Transverse colon (tissue), 4 donors: ENCODE data around the gene BRI3. TPM values are rescaled to one million over a fixed set of nuclear protein-coding genes. Genes with fewer than 3 reads are reported as not detected.

ENCODE experiments used
- DNase-seq: peaks from one replicate; pipeline ENCODE4 v3.0.0-alpha.2; 2019
- H3K27ac ChIP-seq, 4 donors: fragments of 200-600 bp; sonication (generic); 2 replicates each; pipeline ENCODE4 v1.5.1; 2016 to 2018; ENCODE audit warnings: inconsistent platforms in 4 of 4
- H3K27me3 ChIP-seq: fragments of 200-600 bp; sonication (generic); 2 replicates; pipeline ENCODE4 v1.5.1; 2017; ENCODE audit warnings: inconsistent platforms
- H3K36me3 ChIP-seq, 4 donors: fragments of 200-600 bp; sonication (generic); 2 replicates each; pipeline ENCODE4 v1.5.1; 2017 to 2019; ENCODE audit warnings: inconsistent platforms in 4 of 4
- H3K4me1 ChIP-seq, 4 donors: fragments of 200-600 bp; sonication (generic); 2 replicates each; pipeline ENCODE4 v1.5.1; 2017 to 2020; ENCODE audit warnings: inconsistent platforms in 4 of 4
- H3K4me3 ChIP-seq, 4 donors: fragments of 200-600 bp; sonication (generic); 1 replicate in 1 of 4; 2 replicates in 3 of 4; pipeline versions ENCODE4 v1.5.1 to v1.6.1; 2017 to 2019; ENCODE audit warnings: inconsistent platforms in 4 of 4
- H3K9me3 ChIP-seq, 2 donors: fragments of 200-600 bp; sonication (generic); 2 replicates each; pipeline ENCODE4 v1.5.1; 2017 to 2019; ENCODE audit warnings: inconsistent platforms in 2 of 2
- EP300 ChIP-seq: sonication (generic); formaldehyde crosslinking; IDR thresholded peaks from one replicate; pipeline ENCODE4 v1.6.1; 2017; ENCODE audit warnings: antibody characterized with exemption, low read depth
- POLR2A ChIP-seq: fragments of 450-650 bp; IDR thresholded peaks from one replicate; pipeline ENCODE4 v1.6.1; 2016; ENCODE audit warnings: antibody characterized with exemption, mild to moderate bottlenecking, moderate library complexity
- POLR2AphosphoS5 ChIP-seq, 3 donors: sonication (generic); formaldehyde crosslinking; IDR thresholded peaks; one replicate each; pipeline ENCODE4 v1.6.1; 2016; ENCODE audit warnings: antibody characterized with exemption in 3 of 3
- WGBS, 2 donors: methylation state at CpG; one replicate each; pipeline ENCODE4 v1.1.5; 2018; ENCODE audit warnings: low coverage in 1 of 2; 5-methylcytosine and 5-hydroxymethylcytosine counted together
- in situ Hi-C, 4 donors: fragments of 200-750 bp; cut with MboI; loops; one replicate each; pipeline versions ENCODE4 v1.15.0 to v1.15.1; 2017; ENCODE audit warnings: low sequenced_read_pairs in 3 of 4, low pct_ligation_motif_present in 1 of 4, low pct_unique_long_range_greater_than_20kb in 1 of 4
- intact Hi-C: fragments of 100-400 bp; cut with DNase I; formaldehyde crosslinking; loops from one replicate; pipeline ENCODE4 v1.15.1; 2023; ENCODE audit warnings: low total_unique reads
- total RNA-seq, 4 donors: library from RNA; depleted of rRNA; stranded (reverse); fragments of >200 nt; gene quantifications; one replicate each; pipeline ENCODE4 v1.1.0, GENCODE V29; 2016
- TF ChIP-seq, protein P1 (sequence below), 5 experiments: fragments of 200-600 bp in 3 of 5; fragments of 450-650 bp in 2 of 5; sonication (generic) in 3 of 5; IDR thresholded peaks; 1 replicate in 2 of 5; 2 replicates in 3 of 5; pipeline ENCODE4 v1.5.1; 2016 to 2017; ENCODE audit warnings: antibody characterized with exemption in 5 of 5, inconsistent platforms in 3 of 5, mild to moderate bottlenecking in 2 of 5, moderate library complexity in 1 of 5

Gene BRI3
- total RNA-seq, 4 donors from 2014 or later: 9.8 to 87.5 (median 51.5) TPM

DNA sequence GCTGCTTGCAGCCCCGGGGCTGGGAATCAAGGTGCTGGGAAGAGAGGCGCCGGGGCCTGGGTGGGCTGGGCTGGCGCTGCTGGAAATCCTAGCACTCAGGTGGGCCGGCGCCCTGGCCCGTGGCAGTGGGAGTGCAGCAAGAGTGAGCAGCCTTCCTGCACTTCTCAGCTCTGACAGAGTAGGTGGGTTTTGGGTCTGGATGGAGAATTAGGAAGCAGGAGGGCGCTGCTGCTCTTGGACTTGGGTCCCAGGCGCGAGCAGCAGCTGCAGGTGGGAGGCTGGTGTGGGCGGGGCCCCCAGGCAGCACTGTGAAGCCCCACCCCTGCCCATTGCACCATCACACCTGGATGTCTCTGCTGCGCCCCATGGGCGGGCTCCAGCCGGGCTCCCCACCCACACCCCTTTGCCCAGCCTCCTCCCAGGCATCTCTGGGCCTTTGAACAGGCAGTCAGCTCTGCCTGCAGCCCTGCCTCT, 6.0 kb downstream of the BRI3 start:
- Histone ChIP-seq H3K9me3 (no peaks in the 10 kb centered on the region), H3K4me3 (no peak overlapping the region), H3K27ac (peak overlapping the region; percentile 23 to 97 (median 62)), H3K4me1 (peaks cover 48 to 70% (median 58%) of the 10 kb centered on the region in 4 donors), H3K36me3 (peaks cover 0 to 11% (median 4%) of the 10 kb centered on the region in 4 donors), H3K27me3 (no peaks in the 10 kb centered on the region)
- in situ Hi-C loops: loop anchor here in 2 of 4 donors (25.0 kb wide), 1 partner anchor 125 kb away; the partner anchor contains the start of gene BAIAP2L1 (in 2 of the 2)
- intact Hi-C loops: no loop called here
- peak; percentile 82 for DNase-seq
- 47% methylated on average over 9 of the region's 14 CpGs; no CpG with 5 or more reads in 1 of the 2 donors for WGBS, 2 donors
- no peak for TF ChIP-seq POLR2AphosphoS5 (IDR thresholded peaks at IDR 0.05)
- TF ChIP-seq, protein P1, sequence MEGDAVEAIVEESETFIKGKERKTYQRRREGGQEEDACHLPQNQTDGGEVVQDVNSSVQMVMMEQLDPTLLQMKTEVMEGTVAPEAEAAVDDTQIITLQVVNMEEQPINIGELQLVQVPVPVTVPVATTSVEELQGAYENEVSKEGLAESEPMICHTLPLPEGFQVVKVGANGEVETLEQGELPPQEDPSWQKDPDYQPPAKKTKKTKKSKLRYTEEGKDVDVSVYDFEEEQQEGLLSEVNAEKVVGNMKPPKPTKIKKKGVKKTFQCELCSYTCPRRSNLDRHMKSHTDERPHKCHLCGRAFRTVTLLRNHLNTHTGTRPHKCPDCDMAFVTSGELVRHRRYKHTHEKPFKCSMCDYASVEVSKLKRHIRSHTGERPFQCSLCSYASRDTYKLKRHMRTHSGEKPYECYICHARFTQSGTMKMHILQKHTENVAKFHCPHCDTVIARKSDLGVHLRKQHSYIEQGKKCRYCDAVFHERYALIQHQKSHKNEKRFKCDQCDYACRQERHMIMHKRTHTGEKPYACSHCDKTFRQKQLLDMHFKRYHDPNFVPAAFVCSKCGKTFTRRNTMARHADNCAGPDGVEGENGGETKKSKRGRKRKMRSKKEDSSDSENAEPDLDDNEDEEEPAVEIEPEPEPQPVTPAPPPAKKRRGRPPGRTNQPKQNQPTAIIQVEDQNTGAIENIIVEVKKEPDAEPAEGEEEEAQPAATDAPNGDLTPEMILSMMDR (IDR thresholded peaks at IDR 0.05): no peak
- TF ChIP-seq EP300: no peak
- TF ChIP-seq POLR2A: no peak

DNA sequence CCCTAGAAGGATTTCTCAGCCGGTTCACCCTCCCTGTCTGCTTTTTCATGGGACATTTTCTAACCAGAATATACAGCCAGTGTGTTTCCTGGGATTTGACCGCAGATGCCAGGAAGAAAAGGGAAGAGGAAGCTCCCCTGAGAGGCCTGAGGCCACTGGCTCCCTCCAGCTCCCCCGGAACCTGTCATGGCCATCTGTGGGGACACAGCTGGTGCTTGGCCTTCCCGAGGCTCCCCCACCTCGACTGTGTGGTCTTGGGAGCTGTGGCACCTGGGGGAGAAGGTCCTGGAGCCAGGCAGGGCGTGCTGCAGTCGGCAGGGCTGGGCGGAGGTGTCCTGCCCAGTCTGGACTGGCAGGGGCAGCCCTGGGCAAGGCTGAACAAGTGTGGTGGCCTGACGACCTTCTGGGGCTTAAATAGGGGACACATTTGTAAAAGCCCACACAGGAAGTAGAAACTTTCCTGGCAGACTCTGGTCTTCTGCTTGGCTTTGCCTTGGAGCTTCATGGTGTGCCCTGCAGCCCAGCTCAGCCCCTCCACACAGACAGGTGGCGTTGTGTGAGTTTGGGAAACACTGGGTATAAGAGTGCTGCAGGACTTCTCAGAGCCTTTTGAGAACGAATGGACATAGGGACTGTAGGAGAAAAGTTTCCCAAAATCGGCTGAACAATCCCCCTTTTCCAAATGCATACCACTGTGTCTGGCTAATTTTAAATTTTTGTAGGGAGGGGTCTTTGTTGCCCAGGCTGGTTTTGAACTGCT, 6.8 kb downstream of the BRI3 start:
- peaks cover 0 to 15% (median 7%) of the 10 kb centered on the region in 4 donors for H3K36me3 ChIP-seq
- no peak overlapping the region for H3K4me3 ChIP-seq
- H3K27me3 ChIP-seq: no peaks in the 10 kb centered on the region
- no peak for TF ChIP-seq POLR2A
- TF ChIP-seq, protein P1 (IDR thresholded peaks at IDR 0.05): no peak
- no peak for TF ChIP-seq POLR2AphosphoS5 (IDR thresholded peaks at IDR 0.05)
- no peak for TF ChIP-seq EP300
- 68% methylated on average over 12 of the region's 12 CpGs; no CpG with 5 or more reads in 1 of the 2 donors for WGBS, 2 donors
- in situ Hi-C loops: loop anchor here in 2 of 4 donors (25.0 kb wide), 1 partner anchor 124 kb away; the partner anchor contains the start of gene BAIAP2L1 (in 2 of the 2)
- H3K4me1 ChIP-seq: peaks cover 48 to 63% (median 51%) of the 10 kb centered on the region in 4 donors
- peak overlapping the region; percentile 6 to 96 (median 26) for H3K27ac ChIP-seq
- intact Hi-C loops: no loop called here
- H3K9me3 ChIP-seq: no peaks in the 10 kb centered on the region
- no peak for DNase-seq

DNA sequence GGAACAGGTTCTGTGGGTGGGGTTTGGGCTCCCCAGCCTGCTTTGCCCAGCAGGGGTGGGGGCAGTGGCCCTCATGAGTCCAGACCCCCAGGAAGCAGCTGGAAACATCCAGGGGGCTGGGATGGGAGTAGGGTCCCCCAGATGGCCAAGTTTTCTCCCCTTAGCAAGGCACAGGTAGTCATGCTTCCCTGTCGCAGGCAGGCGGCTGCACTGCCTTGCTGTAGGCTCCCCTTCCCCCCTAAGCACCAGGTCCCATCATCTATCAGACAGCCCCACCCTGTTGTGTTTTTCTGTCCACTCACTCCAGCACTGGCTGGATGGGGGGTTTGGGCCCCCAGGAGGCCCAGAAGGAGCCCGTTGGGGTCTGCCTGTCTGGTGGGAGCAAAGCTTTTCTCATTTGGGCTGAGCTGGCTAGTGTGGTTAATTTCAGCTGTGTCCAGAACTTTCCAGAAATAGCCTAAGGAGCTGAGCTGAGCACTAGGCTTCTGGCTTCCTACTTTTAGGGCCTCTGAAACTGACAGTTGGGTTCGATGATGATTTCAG, 7.9 kb downstream of the BRI3 start:
- in situ Hi-C loops: loop anchor here in 2 of 4 donors (25.0 kb wide), 1 partner anchor 123 kb away; the partner anchor contains the start of gene BAIAP2L1 (in 2 of the 2)
- H3K4me1 ChIP-seq: peaks cover 38 to 51% (median 40%) of the 10 kb centered on the region in 4 donors
- H3K36me3 ChIP-seq: peaks cover 0 to 27% (median 10%) of the 10 kb centered on the region in 4 donors

More for the DNA sequence above, 7.9 kb downstream of the BRI3 start:
- H3K4me3 ChIP-seq: no peak overlapping the region
- TF ChIP-seq POLR2A (no peak), POLR2AphosphoS5 (IDR thresholded peaks at IDR 0.05) (no peak), EP300 (no peak)
- TF ChIP-seq, protein P1 (IDR thresholded peaks at IDR 0.05): no peak
- DNase-seq: no peak
- H3K27ac ChIP-seq: no peak overlapping the region
- intact Hi-C loops: no loop called here
- WGBS, 2 donors: 85% methylated on average over 4 of the region's 4 CpGs; no CpG with 5 or more reads in 1 of the 2 donors
- no peaks in the 10 kb centered on the region for H3K27me3 ChIP-seq
- no peaks in the 10 kb centered on the region for H3K9me3 ChIP-seq
